GM23248 (cell line): ENCODE data around the gene KLHL22.

Source experiments
- EZH2 ChIP-seq: fragments of 200-600 bp; sonication (generic); IDR thresholded peaks from 2 replicates; pipeline ENCODE4 v1.6.1; 2018; ENCODE audit warnings: antibody characterized with exemption, mild to moderate bottlenecking; ENCODE audit not compliant: insufficient read depth, poor library complexity, severe bottlenecking
- EZH2phosphoT487 ChIP-seq: fragments of 200-600 bp; sonication (generic); IDR thresholded peaks from 2 replicates; pipeline ENCODE4 v1.6.1; 2018; ENCODE audit warnings: antibody characterized with exemption, moderate library complexity, mild to moderate bottlenecking, low read depth; ENCODE audit not compliant: insufficient read depth

- TF ChIP-seq EZH2phosphoT487 = no peak
- TF ChIP-seq EZH2 = no peak
Measured at GRCh38 chr22:20536590-20537324, 41.2 kb upstream of the KLHL22 start.
